GM12878 (cell line): ENCODE measurements around the gene HNRNPAB. TPM values are rescaled to one million over a fixed set of nuclear protein-coding genes. Genes with fewer than 3 reads are reported as not detected.
A peak's percentile ranks its signal among the peaks of the same experiment; 100 is the strongest.

Experiments used
- ATAC-seq: fragments of 200-7000 bp; cut with Tn5 transposase; 3 replicates; pipeline ENCODE4 v1.9.1; 2020; ENCODE audit warnings: mild to moderate bottlenecking, moderate library complexity
- BruUV-seq: library from RNA; stranded (reverse); fragments of 400-500 nt; replicated peaks from 2 replicates; lab custom pipeline; 2021; lab: Mats Ljungman, UMichigan
- CTCF ChIA-PET: fragments of 300-600 bp; sonication (Branson Sonifier 250); formaldehyde crosslinking; extraction: SDS; loops from one replicate; lab custom pipeline; 2021; ENCODE audit warnings: inconsistent platforms; lab: Yijun Ruan, JAX
- POLR2A ChIA-PET: fragments of 350-600 bp; formaldehyde crosslinking; extraction: SDS; loops from one replicate; lab custom pipeline; 2021; ENCODE audit warnings: inconsistent platforms; lab: Charles Lee
- RAD21 ChIA-PET: fragments of 300-600 bp; sonication (Branson Sonifier 250); formaldehyde crosslinking; loops from one replicate; lab custom pipeline; 2023; ENCODE audit warnings: antibody characterized with exemption; ENCODE audit not compliant: unreplicated experiment; lab: Charles Lee
- SMC1A ChIA-PET: fragments of 300-600 bp; sonication (Branson Sonifier 250); formaldehyde crosslinking; loops from one replicate; lab custom pipeline; 2023; ENCODE audit not compliant: unreplicated experiment, uncharacterized antibody; lab: Charles Lee
- DNase-seq: peaks from one replicate; pipeline ENCODE4 v3.0.0-alpha.2; 2011; ENCODE audit warnings: low read depth, low spot score
- FAIRE-seq: peaks from 3 replicates; lab custom pipeline; 2011; peaks lifted over from hg19 to GRCh38; lab: Jason Lieb, UNC
- H2AFZ ChIP-seq: 2 replicates; pipeline ENCODE4 v1.6.0; 2011; ENCODE audit warnings: low read depth, low read length, control low read depth; ENCODE audit not compliant: control insufficient read depth
- H3K27ac ChIP-seq: 2 replicates; pipeline ENCODE4 v1.5.1; 2011; ENCODE audit warnings: control low read depth; ENCODE audit not compliant: control insufficient read depth, insufficient read depth
- H3K27me3 ChIP-seq, 2 experiments: replicated peaks in 1 of 2; 2 replicates each; pipeline versions ENCODE4 v1.6.0 to v1.6.1; 2011; ENCODE audit warnings: low read length in 1 of 2; ENCODE audit not compliant: control insufficient read depth in 2 of 2, insufficient read depth in 2 of 2
- H3K36me3 ChIP-seq, 2 experiments: 2 replicates each; pipeline ENCODE4 v1.5.1; 2011; ENCODE audit warnings: low read length in 1 of 2; ENCODE audit not compliant: control insufficient read depth in 2 of 2, insufficient read depth in 2 of 2
- H3K4me1 ChIP-seq: 2 replicates; pipeline ENCODE4 v1.6.1; 2011; ENCODE audit warnings: mild to moderate bottlenecking, low read length, moderate library complexity, mixed read lengths; ENCODE audit not compliant: control insufficient read depth, insufficient read depth
- H3K4me2 ChIP-seq: 2 replicates; pipeline ENCODE4 v1.6.0; 2011; ENCODE audit warnings: control low read depth; ENCODE audit not compliant: control insufficient read depth, insufficient read depth
- H3K4me3 ChIP-seq: fragments of 200-600 bp; sonication (generic); 2 replicates; pipeline ENCODE4 v1.5.1; 2016
- H3K79me2 ChIP-seq: 2 replicates; pipeline ENCODE4 v1.6.0; 2011; ENCODE audit warnings: low read length; ENCODE audit not compliant: control insufficient read depth, insufficient read depth
- H3K9ac ChIP-seq: 2 replicates; pipeline ENCODE4 v1.8.0; 2011; ENCODE audit warnings: low read length, control low read depth, mixed read lengths; ENCODE audit not compliant: control insufficient read depth, insufficient read depth
- H3K9me3 ChIP-seq: replicated peaks from 3 replicates; pipeline ENCODE4 v1.5.1; 2011; ENCODE audit warnings: mild to moderate bottlenecking, low read length; ENCODE audit not compliant: control insufficient read depth, insufficient read depth
- H4K20me1 ChIP-seq: 2 replicates; pipeline ENCODE4 v1.6.0; 2011; ENCODE audit not compliant: control insufficient read depth, insufficient read depth
- CBFB ChIP-seq: IDR thresholded peaks from 2 replicates; pipeline ENCODE4 v1.6.1; 2016; ENCODE audit warnings: antibody characterized with exemption, low read depth
- CHD4 ChIP-seq: fragments of 200-600 bp; sonication (generic); IDR thresholded peaks from 2 replicates; pipeline ENCODE4 v1.6.1; 2016; ENCODE audit warnings: mild to moderate bottlenecking
- CREB1 ChIP-seq: IDR thresholded peaks from 2 replicates; pipeline ENCODE4 v1.6.1; 2012; ENCODE audit warnings: low read depth, mild to moderate bottlenecking, inconsistent platforms
- GATAD2B ChIP-seq: fragments of 450-650 bp; conservative IDR thresholded peaks from 2 replicates; pipeline ENCODE4 v1.6.1; 2017; ENCODE audit warnings: low read depth, mild to moderate bottlenecking, moderate library complexity
- HDAC2 ChIP-seq: fragments of 200-600 bp; sonication (generic); IDR thresholded peaks from 2 replicates; pipeline ENCODE4 v1.6.1; 2017
- HDGF ChIP-seq: fragments of 450-650 bp; IDR thresholded peaks from 2 replicates; pipeline ENCODE4 v1.6.1; 2016; ENCODE audit warnings: antibody characterized with exemption
- IKZF1 ChIP-seq: fragments of 450-650 bp; conservative IDR thresholded peaks from 2 replicates; pipeline ENCODE4 v1.6.1; 2017; ENCODE audit warnings: antibody characterized with exemption, mild to moderate bottlenecking
- MLLT1 ChIP-seq: fragments of 450-650 bp; IDR thresholded peaks from 2 replicates; pipeline ENCODE4 v1.6.1; 2016; ENCODE audit warnings: mild to moderate bottlenecking
- NR2F1 ChIP-seq: fragments of 450-650 bp; conservative IDR thresholded peaks from 2 replicates; pipeline ENCODE4 v1.6.1; 2017; ENCODE audit warnings: mild to moderate bottlenecking
- NRF1 ChIP-seq: conservative IDR thresholded peaks from 2 replicates; pipeline ENCODE4 v1.6.1; 2011; ENCODE audit warnings: mild to moderate bottlenecking, low read depth, low read length, improper control_type of control experiment
- PAX8 ChIP-seq: fragments of 450-650 bp; IDR thresholded peaks from 2 replicates; pipeline ENCODE4 v1.6.1; 2017; ENCODE audit warnings: mild to moderate bottlenecking, moderate library complexity
- PML ChIP-seq: IDR thresholded peaks from 2 replicates; pipeline ENCODE4 v1.6.1; 2012; ENCODE audit warnings: low read length, inconsistent platforms
- RB1 ChIP-seq: fragments of 450-650 bp; formaldehyde crosslinking; IDR thresholded peaks from 2 replicates; pipeline ENCODE4 v1.6.1; 2017; ENCODE audit warnings: mild to moderate bottlenecking, borderline replicate concordance
- SMC3 ChIP-seq: IDR thresholded peaks from 2 replicates; pipeline ENCODE4 v1.6.1; 2011; ENCODE audit warnings: low read length, improper control_type of control experiment, borderline replicate concordance
- SREBF1 ChIP-seq: IDR thresholded peaks from 2 replicates; pipeline ENCODE4 v1.6.1; 2012; ENCODE audit warnings: mild to moderate bottlenecking, low read length
- ZBTB4 ChIP-seq: fragments of 450-650 bp; formaldehyde crosslinking; IDR thresholded peaks from 2 replicates; pipeline ENCODE4 v1.4.0; 2022; ENCODE audit warnings: mild to moderate bottlenecking, moderate library complexity
- ZNF217 ChIP-seq: fragments of 450-650 bp; IDR thresholded peaks from 2 replicates; pipeline ENCODE4 v1.6.1; 2017; ENCODE audit warnings: antibody characterized with exemption, mild to moderate bottlenecking
- ZNF24 ChIP-seq: fragments of 450-650 bp; IDR thresholded peaks from 2 replicates; pipeline ENCODE4 v1.6.1; 2017; ENCODE audit warnings: antibody characterized with exemption, mild to moderate bottlenecking
- ZSCAN29 ChIP-seq: fragments of 450-650 bp; IDR thresholded peaks from 2 replicates; pipeline ENCODE4 v1.6.1; 2017; ENCODE audit warnings: mild to moderate bottlenecking, moderate library complexity
- WGBS: methylation state at CpG from one replicate; pipeline ENCODE4 v1.1.6; 2016; ENCODE audit warnings: low lambda C conversion rate; ENCODE audit not compliant: insufficient replicate concordance, insufficient coverage; ENCODE audit errors: missing lambda C conversion rate; 5-methylcytosine and 5-hydroxymethylcytosine counted together
- in situ Hi-C: fragments of 300-500 bp; cut with MboI; formaldehyde crosslinking; loops from 9 replicates; pipeline ENCODE4 v1.14.3; 2018; ENCODE audit warnings: mixed read lengths
- intact Hi-C: fragments of 100-400 bp; cut with micrococcal nuclease; formaldehyde crosslinking; loops from one replicate; pipeline ENCODE4 v1.14.2; 2022; ENCODE audit not compliant: unreplicated experiment
- polyA plus RNA-seq, 11 experiments: library from polyadenylated mRNA; depleted of rRNA in 4 of 11; unstranded in 6 of 11; stranded (reverse) in 5 of 11; fragments of >200 nt; fragmentation: Nextera tagmentation in 4 of 11; fragmentation: Illumina TruSeq in 1 of 11; extraction: Ambion mirVana in 4 of 11; extraction: Trizol in 1 of 11; gene quantifications; 1 replicate in 1 of 11; 2 replicates in 10 of 11; pipeline versions ENCODE4 v1.2.1 to v1.2.3, GENCODE V29; 2011 to 2016; ENCODE audit warnings: inconsistent platforms in 2 of 11, missing spikeins in 2 of 11, low read depth in 1 of 11
- total RNA-seq, 4 experiments: library from RNA; depleted of rRNA in 3 of 4; stranded (reverse); fragments of >200 nt in 3 of 4; fragmentation: Illumina TruSeq in 1 of 4; extraction: Trizol in 1 of 4; gene quantifications; 2 replicates each; pipeline versions ENCODE4 v1.2.1 to v1.2.3, GENCODE V29; 2013 to 2021

HNRNPAB gene
- total and polyA plus RNA-seq, 10 of the 15 experiments (the other 5 are each of a cell fraction or from before 2014, with no cell fraction given), result 42.3 to 330 (median 230) TPM

- no peak for TF ChIP-seq CBFB
- no peak for TF ChIP-seq NR2F1
- no peak for TF ChIP-seq ZSCAN29
- TF ChIP-seq HDAC2, result no peak
- TF ChIP-seq SREBF1, result no peak
Observed at GRCh38 chr5:178232124-178232919, 28.0 kb downstream of the HNRNPAB start, which contains the start of gene PHYKPL (continued).

DNA sequence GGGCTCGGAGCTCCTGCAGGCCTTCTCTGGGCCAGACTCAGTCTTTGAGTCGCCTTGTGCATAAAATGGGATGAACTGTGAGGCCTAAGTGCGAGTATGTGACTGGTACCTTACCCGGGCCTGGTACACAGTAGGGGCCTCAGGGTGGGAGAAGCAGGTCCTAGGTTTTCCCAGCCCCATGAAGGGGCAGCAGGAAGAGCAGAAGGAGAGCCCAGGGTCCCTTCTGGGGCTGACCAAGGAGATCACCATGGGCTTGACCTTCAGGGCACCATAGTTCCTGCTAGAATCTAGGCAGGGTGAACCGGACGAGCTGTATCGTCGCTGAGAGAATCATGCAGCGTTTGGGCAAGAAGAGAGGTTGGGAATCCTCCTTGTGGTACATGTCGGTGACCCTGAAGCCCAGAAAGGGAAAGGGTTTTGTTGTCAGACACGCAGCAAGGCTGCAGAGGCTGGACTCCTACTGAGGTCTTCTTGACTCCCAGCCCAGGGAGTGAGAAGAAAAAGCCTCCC is 28.6 kb downstream of the HNRNPAB start:
- no peak for FAIRE-seq
- RAD21 ChIA-PET, result no interaction called here
- CTCF ChIA-PET, result interaction anchor here (0.7 kb wide), 1 partner anchor 228 kb away, joined by 3 read pairs; no protein-coding TSS in a partner anchor
- no peaks in the 10 kb centered on the region for H3K27me3 ChIP-seq
- in situ Hi-C loops, result no loop called here
- H3K79me2 ChIP-seq, result peaks cover 29% of the 10 kb centered on the region
- TSS peak; percentile 91 for BruUV-seq
- no peak for ATAC-seq
- intact Hi-C loops, result no loop called here
- 65% methylated on average over 11 of the region's 11 CpGs for WGBS
- H3K4me1 ChIP-seq, result peaks cover 30% of the 10 kb centered on the region
- H3K36me3 ChIP-seq, result peaks cover 1 to 6% of the 10 kb centered on the region in 2 experiments
- SMC1A ChIA-PET, result interaction anchor here (1.3 kb wide), 1 partner anchor 29 kb away, joined by 3 read pairs; the partner anchor contains the start of gene HNRNPAB
- H3K9ac ChIP-seq, result peak overlapping the region; percentile 70
- H2AFZ ChIP-seq, result peak overlapping the region; percentile 91
- H3K4me2 ChIP-seq, result peak overlapping the region; percentile 65
- peak overlapping the region; percentile 93 for H3K4me3 ChIP-seq
- POLR2A ChIA-PET, result interaction anchor here (0.6 to 1.3 kb wide), 3 partner anchors 22 to 1296 kb away, joined by 3 to 4 read pairs (median 3); partner anchors contain the start of gene HNRNPAB
- H4K20me1 ChIP-seq, result no peaks in the 10 kb centered on the region
- H3K9me3 ChIP-seq, result no peaks in the 10 kb centered on the region
- DNase-seq, result no peak
- peak overlapping the region; percentile 75 for H3K27ac ChIP-seq
- TF ChIP-seq HDGF (no peak), PAX8 (no peak), RB1 (no peak), ZBTB4 (CRISPR knock-in tag) (no peak), NRF1 (no peak), PML (no peak), ZNF24 (no peak), NR2F1 (no peak), MLLT1 (peak; percentile 87), IKZF1 (no peak), CHD4 (no peak), CREB1 (no peak), SMC3 (no peak), ZNF217 (no peak), GATAD2B (0 out of 2 replicates have a peak, but pooled peaks have one; percentile 27)
